Measurements from ENCODE around the gene KCNMA1.

GRCh38 chr10:77149001-77149400 lies 488.6 kb downstream of the KCNMA1 start:
- TF ChIP-seq POLR2AphosphoS5 (IDR thresholded peaks at IDR 0.05; ENCODE audit: low read depth, low read length) (no peak), CHD2 (IDR thresholded peaks at IDR 0.05; ENCODE audit: low read length, partially characterized antibody) (no peak), USF1 (IDR thresholded peaks at IDR 0.05; ENCODE audit: borderline replicate concordance, low read depth) (no peak), EZH2phosphoT487 (IDR thresholded peaks at IDR 0.05; ENCODE audit: borderline replicate concordance, low read depth) (no peak), SMC3 (IDR thresholded peaks at IDR 0.05; ENCODE audit: low read depth, low read length) (no peak), RCOR1 (IDR thresholded peaks at IDR 0.05; ENCODE audit: low read length) (no peak)
- TF ChIP-seq, protein P1, sequence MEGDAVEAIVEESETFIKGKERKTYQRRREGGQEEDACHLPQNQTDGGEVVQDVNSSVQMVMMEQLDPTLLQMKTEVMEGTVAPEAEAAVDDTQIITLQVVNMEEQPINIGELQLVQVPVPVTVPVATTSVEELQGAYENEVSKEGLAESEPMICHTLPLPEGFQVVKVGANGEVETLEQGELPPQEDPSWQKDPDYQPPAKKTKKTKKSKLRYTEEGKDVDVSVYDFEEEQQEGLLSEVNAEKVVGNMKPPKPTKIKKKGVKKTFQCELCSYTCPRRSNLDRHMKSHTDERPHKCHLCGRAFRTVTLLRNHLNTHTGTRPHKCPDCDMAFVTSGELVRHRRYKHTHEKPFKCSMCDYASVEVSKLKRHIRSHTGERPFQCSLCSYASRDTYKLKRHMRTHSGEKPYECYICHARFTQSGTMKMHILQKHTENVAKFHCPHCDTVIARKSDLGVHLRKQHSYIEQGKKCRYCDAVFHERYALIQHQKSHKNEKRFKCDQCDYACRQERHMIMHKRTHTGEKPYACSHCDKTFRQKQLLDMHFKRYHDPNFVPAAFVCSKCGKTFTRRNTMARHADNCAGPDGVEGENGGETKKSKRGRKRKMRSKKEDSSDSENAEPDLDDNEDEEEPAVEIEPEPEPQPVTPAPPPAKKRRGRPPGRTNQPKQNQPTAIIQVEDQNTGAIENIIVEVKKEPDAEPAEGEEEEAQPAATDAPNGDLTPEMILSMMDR (IDR thresholded peaks at IDR 0.05), result no peak

All from SK-N-SH (cell line).